ENCODE measurements around the gene DHRS13.

DHRS13 gene

GRCh38 chr17:28902819-28903545 is at the start of gene DHRS13:
Gene DHRS13 (minus strand): TSS chr17:28903079. CDS start chr17:28902944, 135 bp downstream.
- DNase-seq: peak; percentile 95

DNA sequence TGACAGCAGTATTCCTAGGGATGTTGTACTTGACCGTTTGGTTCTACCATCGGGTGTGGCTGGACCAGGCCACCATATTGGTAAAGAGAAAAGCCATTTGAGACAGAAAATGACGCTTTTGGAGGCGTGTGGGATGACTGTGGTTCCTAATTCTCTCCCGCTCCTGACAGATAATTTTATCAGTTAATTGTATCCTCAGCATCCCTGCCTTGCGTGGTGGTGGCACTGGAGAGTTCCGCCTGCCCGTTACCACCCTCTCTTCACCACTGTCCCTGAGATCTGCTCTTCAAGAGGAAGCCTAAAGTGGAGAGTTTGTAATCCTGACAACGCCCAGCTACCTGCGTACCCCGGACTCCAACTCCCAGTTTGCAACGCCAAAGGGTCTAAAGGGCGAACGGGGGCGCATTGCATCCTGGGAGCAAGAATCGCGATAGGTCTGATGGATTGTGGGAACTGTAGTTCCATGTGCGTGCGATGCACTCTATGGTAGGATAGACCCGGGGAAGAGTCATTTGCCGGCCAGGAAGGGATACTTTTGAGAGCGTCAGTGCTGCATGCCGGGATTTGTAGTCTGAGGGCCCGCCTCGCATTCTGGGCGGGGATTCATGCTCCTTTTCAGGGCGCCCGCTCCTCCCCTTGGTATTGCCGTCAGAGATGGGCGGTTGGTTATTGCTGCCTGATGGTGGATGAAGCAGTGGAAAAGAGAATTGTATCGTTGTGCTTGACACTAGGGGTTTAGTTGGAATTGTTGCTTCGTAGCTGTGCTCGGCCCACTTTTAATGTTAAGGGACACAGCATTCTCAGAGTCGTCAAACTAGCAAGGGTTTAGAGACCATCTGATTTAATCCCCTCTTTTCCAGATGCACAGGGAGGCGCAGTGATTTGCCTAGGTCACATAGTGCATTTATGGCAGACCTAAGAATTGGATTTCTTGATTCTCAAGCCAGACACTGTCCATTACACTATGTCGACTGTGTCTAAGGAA is 49.4 kb upstream of the DHRS13 start:
- peak; percentile 99 for DNase-seq

DNA sequence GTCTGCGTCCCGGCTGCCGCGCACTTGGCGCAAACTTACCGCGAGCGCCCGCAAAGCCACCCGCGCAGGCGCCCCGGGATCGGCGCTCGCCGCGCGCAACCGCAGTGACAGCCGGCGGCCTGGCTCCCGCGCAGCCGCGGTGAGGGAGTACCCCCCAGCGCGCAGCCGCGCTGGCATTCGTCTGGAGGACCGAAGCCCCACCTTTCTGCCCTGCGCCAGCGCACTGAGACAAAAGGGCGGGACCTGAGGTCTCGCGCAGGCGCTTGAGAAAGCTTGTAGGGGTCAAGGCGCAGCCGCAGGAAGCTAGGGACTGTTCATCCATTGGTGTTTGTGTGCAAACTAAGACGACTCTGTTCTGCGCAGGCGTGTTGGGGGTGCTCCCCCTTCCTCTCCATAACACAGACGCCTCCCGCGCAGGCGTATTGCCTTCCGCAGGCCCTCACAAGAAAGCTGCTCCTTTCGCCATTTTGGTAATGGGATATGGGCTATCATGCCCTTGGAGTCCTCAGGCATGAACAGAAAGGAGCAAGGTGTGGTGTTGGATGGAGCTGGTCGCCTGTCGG is 48.6 kb upstream of the DHRS13 start, which contains the start of gene PHF12:
TSS of gene PHF12 (minus strand) at position 91 of the 563 bp plus-strand sequence. CDS start 558 bp downstream, outside the sequence.
- peak; percentile 99 for DNase-seq

DNA sequence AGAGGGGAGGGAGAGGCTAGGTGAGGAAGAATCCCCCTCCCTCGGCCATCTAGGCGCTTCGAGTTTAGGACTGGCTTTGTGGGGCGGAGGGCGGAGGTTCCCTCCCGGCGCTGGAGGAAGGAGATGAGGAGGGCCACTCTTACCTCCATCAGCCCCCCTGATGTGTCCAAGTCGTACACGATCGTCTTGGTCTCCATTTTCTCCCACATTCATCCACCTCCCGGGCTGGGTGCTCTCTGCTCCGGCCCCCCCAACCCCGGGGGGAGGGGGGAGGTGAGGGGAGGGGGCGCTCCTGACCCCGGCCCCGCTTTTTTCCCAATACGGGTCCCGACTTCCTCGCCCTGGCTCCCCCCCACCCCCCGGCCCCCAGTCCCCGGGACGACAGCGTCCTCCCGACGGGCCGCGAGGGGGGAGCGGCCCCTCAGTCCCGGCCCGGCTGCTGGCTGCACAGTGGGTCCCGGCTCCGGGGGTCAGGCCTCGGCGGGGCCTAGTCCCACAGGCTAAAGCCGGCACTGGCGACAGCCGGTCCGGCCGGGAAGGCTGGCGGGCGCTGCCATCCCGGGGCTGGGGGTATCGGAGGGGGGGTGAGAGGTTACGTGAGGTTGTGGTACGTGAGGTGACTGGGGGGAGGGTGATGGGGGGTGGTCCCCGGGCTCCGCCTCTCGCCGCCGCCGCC is 48.0 kb upstream of the DHRS13 start:
- DNase-seq: no peak

GRCh38 chr17:28950017-28950751 is 47.3 kb upstream of the DHRS13 start:
- no peak for DNase-seq

DNA sequence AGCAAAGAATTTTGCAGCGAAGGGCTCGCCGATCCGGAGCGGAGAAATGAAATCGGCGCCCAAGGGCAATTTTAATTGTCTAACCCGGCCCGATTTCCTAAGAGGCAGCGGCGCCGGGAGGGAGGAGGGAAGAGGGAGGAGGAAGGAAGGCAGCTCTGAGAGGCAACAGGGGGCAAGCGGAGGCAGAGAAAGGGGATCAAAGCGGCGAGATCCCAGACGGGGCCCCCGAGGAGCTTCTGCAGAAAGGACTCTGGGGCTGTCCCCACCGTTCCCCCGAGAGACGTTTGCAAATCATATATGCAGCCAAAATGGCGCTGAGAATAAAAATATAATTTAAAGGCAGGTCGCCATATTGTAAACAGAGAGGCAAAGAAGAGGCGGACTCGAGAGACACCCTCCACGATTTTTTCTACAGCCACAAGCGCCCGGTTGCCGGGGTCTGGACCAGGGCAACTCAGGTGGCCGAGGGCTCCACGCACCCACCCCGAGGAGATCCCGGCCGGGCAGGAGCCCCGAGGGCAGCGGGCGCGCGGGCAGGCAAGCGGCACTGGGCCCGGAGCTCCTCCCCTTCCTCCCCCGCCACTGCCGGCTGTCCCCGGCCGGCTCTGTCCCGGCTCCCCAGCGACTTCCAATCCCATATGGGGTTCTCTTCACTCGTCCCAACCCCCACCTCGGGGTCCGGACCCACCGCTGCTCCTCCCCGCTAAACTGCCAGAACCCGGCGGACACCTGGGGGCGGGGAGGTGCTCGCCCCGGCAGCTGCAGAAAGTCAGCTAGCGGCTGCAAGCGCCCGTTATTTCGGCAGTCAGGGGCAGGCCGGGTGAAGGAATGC is 46.5 kb upstream of the DHRS13 start:
- DNase-seq: peak; percentile 33

DNA sequence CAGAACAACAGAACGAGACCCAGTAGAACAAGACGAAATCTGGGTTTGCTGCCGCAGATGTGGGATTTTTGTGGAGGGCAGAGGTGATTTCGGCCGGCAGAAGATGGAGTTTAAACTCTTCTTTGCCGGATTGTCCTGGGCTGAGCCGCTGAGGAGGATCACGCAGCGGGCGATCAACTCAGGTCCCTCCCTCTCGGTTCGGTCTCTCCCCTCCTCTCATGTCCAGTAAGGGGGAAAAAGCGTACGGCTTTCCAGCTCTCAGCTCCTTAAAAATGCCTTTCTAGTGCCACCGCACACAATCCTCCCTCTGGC is 46.0 kb upstream of the DHRS13 start:
- no peak for DNase-seq

- DNase-seq: no peak
These were observed 45.5 kb upstream of the DHRS13 start for GRCh38 chr17:28948342-28948741.

DNA sequence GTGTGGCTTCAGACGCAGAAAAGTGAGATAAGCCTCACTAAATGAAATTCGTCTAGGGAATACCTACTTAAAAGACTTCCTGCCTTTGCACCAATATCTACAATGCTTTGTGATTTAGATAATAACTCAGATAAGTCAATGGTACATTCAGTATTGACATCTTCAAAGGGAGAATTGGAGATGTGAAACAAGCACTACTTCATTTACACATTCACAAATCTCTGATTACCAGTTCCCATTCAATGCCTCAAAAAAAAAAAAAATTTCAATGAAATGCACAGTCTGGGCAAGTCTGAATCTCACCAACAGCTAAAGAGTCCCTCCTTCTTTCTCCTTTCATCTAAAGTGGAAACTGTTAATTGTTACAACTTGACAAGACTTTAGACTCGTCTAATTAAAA is 44.8 kb upstream of the DHRS13 start:
- no peak for DNase-seq

GRCh38 chr17:28946239-28946638 is 43.4 kb upstream of the DHRS13 start:
- no peak for DNase-seq

DNA sequence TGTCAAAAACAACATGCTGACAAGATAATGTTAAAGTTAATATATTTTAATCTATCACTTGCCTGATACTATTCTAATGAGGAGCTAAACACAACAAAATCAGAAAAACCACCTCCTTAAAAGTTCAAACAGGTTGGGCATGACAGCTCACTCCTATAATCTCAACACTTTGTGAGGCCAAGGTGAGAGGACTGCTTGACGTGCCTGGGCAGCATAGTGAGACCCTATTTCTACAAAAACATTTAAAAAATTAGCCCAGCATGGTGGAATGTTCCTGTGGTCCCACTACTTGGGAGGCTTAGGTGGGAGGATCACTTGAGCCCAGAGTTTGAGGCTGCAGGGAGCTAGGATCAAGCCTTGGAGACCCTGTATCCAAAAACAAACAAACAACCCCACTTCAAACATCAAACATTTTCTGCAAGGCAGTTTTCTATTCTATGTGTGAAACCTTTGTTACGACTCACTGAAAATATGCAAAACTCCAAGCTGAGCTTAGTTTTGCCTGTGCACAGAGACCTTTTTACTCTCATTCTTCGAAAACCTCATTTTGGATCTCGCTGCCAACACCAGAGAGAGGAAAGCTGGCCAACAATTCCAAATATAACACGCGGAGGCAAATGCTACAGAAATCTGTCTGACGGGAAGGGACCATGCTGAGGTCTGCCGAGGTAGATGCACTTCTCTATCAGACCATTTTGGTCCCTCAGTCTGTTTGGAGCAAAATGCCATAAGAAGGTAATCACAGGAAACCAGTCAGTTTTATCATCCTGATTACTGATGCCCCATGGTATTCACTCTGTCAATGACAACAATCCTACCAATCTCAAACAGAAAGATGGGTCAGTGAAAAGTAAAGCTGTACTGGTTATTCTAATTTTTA is 42.2 kb upstream of the DHRS13 start:
- DNase-seq: no peak

DNA sequence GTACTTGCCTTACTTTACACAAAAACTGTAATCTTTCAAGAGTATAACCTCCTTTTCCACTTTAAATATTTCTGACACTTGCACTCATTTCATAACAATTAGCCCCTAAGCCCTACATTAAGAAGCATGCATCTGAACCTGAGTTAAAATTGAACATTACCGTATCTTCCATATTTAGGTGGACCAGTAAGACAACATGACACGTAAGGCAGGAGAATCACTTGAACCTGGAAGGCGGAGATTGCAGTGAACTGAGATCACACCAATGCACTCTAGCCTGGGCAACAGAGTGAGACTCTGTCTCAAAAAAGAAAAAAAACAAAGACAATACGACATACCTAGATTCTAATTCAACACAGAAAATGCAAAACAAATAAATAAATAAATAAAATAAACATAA is 41.5 kb upstream of the DHRS13 start:
- DNase-seq: no peak

DNA sequence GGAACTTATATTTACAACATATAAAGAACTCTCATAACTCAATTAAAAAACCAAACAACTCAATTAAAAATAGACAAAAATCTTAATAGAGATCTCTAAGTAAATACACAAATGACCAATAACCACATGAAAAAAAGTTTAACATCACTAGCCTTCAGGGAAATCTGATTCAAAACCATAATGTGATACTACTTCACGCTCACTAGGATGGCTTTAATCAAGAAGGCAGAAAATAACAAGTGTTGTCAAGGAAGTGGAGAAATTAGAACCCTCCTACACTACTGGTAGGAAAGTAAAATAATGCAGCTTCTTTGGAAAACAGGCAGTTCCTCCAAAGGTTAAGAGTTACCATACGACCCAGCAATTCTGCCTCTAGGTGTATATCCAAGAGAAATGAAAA is 40.0 kb upstream of the DHRS13 start:
- DNase-seq: no peak

DNA sequence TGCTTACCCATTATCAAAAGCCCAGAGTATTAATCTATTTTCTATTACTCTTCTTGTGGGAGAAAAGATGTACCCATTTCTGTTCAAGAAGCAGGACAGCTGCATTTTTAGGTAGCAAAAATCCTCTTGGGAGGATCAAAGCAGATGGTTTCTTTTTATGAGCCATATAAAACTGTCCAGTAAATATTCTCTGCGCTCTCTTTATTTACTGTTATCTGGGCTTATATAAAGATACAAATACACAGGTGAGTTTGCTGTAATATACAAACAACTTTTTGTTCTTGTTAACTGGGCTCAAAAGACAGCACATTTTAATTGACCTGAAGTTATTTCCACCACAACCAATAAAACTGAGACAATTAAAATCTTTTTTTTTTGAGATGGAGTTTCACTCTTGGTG is 38.4 kb upstream of the DHRS13 start:
- DNase-seq: no peak

GRCh38 chr17:28940675-28941074 is 37.8 kb upstream of the DHRS13 start:
- DNase-seq: no peak

GRCh38 chr17:28940142-28940541 is 37.3 kb upstream of the DHRS13 start:
- no peak for DNase-seq

GRCh38 chr17:28938552-28938951 is 35.7 kb upstream of the DHRS13 start:
- DNase-seq: no peak

- no peak for DNase-seq
These were observed 34.3 kb upstream of the DHRS13 start for GRCh38 chr17:28937044-28937729.

- DNase-seq: no peak
These were observed 33.0 kb upstream of the DHRS13 start for GRCh38 chr17:28935744-28936460.
